Stimulated activated CD4-positive, alpha-beta T cell treated with anti-CD3 and anti-CD28 coated beads, Interleukin-15, amount 100 ng/mL, for 24 hours (primary cell): Measurements from ENCODE around the gene ESRRG.

Experiments used
- DNase-seq: peaks from one replicate; pipeline ENCODE4 v3.0.0-alpha.2; 2020

Gene ESRRG

DNA sequence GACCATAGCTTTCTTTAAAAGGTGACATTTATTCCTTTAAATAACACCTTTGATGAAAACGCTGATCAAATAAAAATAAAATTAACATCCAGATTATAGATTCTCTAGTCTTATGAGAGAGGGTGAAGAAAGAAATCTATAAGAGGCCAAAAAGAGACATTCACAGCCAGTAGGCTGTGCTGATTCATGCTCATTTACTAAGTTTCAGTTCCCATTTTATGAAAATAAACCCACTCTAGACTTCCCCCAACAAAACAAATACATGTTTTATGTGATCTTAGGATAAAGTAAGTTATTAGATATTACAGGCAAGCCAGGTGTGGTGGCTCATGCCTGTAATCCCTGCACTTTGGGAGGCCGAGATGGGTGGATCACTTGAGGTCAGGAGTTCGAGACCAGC lies 21.1 kb downstream of the ESRRG start:
- no peak for DNase-seq

DNA sequence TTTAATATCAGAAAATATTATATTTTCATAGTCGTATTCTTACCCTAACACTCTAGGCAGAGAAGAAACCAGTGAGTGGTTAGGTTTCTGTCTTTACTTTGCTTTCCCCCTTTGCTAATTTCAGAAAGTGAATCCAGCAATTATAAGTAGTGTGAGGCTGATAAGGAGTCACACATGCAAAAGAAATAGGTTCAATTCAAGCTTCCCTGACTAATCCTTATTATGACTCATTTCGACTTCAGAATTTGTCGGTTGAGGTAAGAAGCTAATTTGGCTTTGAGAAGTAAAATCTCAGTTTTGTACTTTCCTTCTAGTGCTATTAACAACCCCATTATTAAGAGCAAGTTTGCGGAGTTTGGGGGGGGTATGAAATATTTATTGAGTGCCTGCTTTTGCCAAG lies 22.4 kb downstream of the ESRRG start:
- no peak for DNase-seq

DNA sequence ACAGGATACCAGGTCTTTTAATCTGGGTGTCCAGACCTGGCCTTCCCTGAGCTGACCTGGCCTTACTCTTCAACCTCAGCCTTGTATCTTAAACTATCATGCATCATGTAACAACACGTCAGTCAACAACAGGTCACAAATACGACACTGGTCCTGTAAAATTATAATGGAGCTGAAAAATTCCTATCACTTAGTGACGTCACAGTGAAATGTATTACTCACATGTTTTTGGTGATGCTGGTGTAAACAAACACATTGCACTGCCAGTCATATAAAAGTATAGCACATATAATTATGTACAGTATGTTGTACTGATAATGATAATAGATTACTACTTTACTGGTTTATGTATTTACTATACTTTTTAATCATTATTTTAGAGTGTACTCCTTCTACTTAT lies 31.5 kb downstream of the ESRRG start:
- DNase-seq: no peak

DNA sequence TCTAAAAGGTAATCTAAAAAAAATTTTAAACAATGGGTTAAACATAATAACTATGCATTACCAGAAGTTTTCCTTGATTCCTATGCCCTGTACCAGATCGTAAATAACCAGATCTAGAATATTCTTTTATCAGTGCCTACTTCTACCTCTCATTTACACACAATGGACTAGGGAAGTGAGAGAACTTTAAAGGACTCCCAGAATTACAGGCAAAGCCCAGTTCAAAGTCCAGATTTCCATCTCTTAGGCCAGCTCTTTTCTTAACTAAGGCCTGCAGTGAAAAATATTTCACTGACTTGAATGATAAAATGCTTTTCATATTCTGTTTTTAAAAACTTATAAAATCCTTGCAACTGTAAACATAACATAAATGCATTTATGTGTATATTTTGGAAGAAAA lies 32.6 kb downstream of the ESRRG start:
- no peak for DNase-seq

DNA sequence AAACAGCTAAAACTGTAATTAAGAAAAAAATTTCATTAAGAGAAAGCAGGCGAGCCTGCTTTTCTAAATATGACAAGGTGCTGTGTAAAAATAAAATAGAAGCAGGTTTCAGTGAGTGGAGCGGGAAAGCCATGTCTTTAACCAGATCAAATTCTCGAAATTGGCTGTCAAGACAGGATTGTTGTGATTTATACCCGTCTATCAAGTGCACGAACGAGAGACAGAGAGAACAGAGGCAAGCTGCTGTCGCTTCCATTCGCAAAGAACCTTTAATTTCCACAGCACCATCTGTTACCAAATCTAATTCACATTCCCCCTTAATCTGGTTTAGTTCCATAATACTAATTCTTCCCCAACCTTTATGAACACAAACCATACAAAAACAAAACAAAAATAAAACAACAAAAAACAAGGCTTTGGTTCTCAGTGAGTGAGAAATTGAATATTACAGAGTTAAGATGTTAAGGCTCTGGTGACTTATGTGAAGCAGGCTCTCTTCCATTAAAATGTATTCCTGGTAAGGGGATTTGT lies 35.0 kb downstream of the ESRRG start:
- no peak for DNase-seq

DNA sequence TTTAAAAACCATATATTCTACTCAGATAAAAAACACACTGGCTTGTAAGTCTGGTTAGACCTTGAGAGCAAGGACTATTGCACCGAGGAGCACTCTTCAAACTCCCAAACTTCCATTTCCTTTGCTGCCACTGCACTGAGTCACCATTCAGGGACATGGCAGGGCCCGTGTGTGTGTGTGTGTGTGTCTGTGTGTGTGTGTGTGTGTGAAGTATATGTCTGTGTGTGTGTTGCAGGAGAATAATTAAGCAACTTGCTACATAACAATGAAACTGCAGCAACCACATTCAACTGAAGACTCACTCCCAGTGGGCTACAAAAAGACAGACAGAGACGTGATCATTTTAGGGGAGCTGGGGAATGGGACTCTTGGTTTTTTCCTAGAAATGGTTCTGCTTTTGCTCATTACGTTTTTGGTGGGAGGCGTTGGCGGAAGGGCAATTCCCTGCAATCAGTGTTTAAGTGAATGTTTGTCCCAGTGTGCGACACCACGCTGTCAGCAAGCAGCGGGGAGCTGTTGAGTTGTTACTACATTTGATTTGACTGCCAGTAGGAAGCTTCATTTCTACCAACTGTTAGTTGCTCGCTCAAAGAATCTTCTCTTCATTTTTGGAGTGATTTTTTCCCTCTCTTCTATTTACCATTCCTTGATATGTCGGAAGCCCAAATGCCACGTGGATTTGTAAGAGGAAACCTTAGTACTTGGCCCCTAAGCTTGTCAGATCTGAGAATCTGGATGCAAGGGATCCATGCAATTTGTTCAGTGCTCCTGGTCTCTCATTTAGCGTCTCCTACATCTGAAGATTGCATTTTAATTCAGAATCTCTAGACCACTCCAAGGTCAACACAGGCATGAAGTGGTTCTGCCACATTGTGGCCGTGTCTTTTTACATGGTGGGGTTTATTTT lies 36.1 kb downstream of the ESRRG start:
- no peak for DNase-seq

DNA sequence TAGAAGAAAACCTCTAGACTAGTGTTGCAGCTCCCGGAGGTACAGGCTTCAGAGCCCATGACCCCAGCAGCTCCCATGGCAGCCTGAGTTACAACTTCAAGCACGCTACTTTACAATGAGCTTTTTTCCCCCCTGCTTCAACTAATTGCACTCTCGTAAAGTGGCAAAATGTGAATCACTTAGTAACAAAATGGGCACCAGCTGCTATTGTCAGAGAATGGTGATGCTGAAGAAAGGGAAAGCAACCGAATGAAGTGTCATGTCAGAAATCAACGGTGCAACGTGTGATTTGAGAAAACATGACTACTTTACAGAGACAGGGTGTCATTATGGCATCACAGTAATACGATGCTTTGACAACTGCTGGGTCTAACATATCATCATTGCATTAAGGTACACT lies 40.5 kb downstream of the ESRRG start:
- no peak for DNase-seq

DNA sequence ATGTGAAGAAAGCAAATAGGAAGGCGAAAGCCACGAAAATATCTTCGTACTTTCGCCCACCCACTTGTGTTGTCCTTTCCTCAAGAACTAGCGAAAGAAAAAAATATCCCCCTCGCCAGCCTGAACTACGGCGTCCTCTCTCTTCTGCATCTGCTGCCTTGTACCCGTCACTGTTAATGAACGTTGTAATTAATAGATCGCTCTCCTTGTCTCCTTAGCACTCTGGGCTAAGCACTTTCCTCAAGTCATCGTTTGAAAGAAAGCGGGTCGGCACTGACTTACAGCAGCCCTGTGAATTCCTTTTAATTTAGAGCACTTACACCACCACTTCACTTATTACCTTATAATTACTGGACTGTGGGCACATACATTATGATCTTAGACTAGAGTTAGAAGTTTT lies 44.1 kb downstream of the ESRRG start:
- no peak for DNase-seq

DNA sequence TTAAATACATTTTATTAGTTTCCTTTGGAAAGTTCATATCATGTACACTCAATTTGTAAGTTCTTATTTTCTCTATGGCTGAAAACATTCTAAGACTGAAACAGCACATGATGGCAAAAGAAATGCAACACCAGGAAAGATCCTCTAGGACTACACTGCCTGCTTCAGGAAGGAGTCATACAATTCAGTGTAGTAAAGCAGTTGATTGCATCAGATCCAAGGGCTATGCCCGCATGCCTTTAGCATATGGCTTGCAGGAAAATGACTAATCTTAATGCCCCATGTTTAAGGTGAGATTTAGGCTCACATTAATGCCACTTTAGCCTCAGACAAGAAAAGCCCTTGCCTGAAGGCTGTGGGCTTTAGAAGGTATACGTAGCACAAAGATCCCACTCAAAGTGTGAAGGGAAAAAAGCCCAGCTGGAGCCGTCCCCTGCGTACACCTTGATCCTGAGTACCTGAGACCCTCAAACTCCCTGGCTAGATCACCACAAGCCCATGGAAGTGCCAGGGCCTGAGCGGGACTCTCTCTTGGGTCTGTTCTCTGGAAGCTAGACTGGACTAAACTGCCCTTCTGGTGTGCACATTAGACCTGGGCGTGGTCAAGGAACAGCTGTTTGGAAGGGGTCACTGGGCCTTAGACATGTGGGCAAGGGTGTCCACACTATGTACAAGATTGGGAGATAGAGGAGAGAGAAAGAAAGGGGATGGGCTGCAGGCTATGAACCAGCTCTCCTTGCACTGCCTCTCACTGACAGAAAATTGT lies 52.9 kb downstream of the ESRRG start:
- no peak for DNase-seq

DNA sequence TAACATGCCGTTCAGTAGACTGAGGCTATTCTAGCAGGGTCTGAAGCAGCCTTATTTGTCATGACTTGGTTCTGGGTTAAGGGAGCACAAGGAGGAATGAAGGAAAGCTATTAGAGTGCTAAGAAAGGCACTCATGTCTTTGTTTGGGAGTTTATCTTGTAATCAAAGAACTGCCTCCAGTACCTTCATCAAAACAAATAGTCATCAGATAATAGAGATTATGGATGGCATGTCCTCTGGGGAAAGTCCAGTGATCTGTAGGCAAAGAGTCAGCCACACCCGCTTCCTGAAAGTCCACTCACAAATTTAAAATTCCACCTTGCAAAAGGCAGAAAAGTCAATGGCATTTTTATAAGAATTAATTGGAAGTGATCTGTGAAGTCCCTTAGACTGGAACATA lies 56.8 kb downstream of the ESRRG start:
- DNase-seq: no peak

DNA sequence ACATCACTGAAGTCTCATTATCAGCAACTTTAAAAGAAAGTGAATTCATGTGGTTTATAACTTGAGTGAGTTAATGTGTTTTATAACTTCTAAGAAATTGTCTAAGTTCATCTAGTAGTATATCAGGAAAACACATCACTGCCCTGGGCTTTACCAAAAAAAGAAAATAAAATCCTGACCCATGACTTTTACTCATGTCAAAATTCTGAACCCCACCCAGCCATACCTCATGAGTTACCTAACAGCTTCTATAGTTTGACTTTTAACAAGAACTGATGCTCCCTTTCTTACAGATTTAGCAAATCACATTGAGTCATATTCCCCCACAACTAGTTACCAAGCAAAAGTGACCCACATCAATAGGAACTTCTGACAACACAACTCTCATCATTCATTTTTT lies 57.4 kb downstream of the ESRRG start:
- DNase-seq: no peak

DNA sequence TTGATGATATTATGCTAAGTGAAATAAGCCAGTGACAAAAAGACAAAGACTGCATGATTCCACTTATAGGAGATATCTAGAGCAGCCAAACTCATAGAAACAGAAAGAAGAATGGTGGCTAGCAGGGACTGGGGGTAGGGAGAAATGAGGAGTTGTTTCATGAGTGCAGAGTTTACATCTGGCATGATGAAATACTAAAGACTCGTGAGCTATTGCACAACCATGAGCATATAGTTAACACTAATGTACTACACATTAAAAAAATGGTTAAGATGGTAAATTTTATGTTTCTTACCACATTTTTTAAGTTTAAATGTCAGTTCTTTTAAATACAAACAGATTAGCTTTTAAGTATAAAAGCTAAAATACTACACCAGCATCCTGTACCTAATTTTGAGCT lies 57.8 kb downstream of the ESRRG start:
- no peak for DNase-seq

DNA sequence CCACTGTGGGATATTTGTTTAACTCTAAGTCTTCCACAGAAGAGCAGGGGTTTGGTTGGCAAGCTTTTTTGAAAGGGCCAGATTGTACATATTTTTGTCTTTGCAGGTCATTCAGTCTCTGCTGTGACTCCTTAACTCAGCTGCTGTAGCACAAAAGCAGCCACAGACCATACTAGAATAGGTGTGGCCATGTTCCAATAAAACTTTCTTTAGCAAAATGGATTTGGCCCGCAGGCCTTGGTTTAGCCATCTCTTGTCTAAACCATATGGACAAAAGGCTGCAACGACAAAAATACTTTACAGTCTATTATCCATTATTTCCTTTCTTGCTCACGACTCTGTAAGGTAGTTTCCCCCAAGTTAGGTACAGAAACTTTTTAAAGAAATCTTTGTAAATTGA lies 60.5 kb downstream of the ESRRG start:
- DNase-seq: no peak

DNA sequence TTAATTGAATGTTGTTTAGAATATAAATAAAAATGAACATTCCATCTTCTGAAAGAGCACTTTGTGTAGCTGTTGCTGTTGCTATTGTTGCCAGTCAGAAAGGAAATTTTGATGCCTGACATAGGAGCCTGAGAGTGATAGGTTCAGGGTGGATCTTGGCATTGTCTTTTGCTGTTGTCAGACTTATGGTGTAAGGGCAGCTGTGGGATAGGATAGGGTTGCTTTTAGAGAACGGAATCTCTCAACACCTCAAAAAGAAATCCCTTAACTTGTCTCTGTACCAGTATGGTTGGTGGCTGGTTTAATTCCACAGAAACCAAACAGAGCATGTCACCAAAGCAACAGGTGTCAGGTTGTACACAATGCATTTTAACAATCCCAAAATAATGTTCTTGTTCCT lies 62.7 kb downstream of the ESRRG start:
- no peak for DNase-seq

DNA sequence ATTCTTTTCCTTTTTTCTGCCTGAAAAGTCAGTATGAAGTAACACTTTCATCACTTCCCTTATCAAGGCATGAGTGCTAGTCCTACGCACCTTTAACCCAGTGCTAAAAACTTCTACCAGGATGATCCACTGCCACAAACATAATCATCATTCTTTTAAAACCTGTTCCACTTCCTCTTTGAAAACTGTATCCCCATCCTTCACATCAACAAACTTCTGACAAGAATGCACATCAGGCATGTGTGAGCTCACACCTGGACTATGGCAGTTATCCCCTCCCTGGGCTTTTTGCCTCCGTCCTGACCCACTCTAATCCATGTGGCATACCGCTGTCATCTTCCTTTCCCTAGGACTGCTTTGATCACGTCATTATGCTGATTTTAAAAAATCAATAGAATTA lies 70.2 kb downstream of the ESRRG start:
- no peak for DNase-seq

DNA sequence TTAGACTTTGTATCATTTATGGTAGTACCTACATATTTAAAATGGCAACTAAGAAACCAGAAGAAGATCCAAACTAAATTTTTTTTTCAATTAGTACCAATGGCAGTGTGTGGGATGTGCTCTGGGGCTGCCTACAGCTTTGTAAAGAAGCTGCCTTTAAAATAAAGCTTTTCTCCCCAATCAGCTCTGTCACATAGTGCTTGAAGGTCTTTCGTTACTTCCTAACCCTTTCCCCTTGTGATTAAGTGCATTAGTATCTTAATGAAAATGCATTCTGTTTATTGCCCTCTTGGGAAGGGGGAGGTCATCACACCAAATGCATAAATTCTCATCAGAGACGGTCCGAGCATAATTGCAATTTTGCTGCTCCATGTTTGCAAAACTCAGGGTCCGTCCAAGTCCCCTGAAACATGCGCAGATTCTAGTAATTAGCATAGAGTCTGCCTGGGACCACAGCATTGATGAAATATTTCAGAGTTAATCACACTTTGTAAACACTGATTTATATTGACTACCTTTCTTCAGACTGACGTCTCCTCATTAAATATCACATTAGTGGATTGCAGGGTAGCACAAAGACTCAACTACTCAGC lies 71.3 kb downstream of the ESRRG start:
- DNase-seq: no peak

DNA sequence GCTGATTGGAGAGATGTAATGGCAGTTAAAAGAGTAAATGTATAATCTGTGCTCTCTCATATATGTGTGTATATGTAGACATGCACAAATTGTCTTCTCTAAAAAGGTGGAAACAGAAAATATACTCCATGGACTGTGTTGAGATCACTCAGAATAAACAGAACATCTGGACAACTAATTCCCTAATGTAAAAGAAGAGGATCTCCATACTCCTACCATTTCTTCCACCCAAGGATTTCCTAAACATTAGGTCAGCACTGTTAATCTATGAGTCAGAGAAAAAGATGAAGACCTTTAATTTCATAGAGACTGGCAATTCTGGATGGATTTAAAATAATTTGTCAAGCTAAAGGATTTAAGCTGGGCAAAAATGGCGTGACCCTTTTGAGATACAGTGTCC lies 80.1 kb downstream of the ESRRG start:
- no peak for DNase-seq

DNA sequence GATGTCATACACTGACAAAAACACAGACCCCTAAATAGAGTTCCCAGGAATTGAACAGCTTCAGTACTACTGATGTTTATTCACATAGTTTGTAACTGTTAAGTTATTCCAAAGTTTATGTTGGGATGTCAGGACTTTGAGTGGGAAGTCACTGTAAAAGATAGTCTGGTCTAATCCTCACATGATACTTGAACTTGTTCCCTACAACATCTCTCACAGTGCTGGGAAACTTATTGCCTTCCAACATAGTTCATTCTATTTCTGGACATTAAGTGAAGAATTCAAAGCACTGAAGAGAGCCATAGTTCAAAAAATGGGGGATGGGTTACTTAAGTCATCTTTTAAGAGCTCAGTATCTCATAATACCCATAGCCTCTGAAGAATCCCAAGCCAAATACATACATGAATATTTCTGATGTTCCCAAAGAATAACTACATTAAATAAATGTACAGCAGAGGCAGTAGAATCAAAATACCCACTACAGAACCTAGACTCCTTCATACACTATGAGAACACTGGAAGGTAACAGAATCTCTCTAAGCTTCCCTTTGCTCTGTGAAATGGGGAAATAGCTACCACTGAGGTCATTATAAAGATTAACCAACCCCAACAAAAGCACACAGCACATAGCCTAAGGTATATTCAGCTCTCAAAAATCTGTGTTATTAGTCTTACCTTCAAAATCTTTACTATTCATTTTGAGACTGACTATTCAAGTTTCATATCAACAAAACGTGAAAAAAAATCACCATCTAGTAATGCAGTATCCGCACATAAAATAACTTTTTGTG lies 81.4 kb downstream of the ESRRG start:
- DNase-seq: no peak

DNA sequence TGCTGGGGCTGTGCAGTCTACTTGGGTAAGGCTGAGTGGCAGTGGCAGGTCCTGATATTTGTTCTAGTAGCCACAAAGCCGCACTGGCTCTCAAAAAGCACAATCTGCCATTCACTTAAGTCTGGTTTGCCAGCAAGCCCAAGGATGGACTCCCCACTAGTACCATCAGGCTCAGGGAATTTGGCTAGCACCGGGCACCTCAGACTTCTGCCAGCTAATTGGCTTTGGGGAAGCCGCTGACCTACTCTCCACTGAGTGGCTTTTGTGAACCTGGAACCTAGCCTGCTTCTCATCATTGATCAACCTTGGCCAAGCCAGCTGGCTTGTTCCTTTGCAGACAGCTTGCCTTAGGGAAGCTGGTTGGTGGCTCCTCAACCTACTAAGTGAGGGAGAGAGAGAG lies 83.1 kb downstream of the ESRRG start:
- DNase-seq: no peak

DNA sequence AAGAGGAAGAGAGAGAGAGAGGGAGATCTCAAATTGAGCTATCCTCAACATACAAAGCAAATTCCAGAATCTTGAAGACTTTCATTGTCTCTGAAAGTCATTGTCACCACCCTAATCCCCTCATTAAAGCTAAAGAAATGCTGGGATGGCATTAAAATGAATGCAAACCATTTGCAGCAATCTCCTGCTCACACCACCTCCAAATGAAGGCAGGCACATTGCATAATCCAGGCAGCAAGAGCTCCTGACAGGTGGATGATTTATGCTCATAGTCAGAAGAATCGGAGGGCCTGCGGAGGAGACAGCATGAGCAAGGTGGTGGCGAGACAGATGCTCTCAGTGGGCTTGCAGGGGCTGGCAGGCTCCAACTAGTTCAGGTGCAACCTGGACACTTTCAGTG lies 90.2 kb downstream of the ESRRG start:
- no peak for DNase-seq

DNA sequence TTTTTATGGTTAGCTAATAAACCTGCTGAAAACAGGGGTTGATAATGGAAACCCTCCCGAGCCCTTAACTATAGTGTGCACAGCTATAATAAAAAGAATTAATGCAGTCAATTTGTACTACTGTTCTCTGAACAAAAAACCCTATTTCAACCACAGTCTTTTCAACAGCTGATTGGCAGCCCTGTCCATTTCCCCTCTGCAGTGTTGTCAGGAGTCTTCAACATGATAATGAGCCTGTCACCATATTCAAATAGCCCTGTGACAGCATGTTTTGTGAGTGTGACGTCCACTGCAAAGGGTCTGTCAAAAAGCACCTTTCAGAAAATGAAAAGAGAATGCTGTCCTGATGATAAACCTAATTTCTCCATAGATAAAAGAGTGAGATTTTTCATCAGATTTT lies 92.7 kb downstream of the ESRRG start:
- DNase-seq: no peak

DNA sequence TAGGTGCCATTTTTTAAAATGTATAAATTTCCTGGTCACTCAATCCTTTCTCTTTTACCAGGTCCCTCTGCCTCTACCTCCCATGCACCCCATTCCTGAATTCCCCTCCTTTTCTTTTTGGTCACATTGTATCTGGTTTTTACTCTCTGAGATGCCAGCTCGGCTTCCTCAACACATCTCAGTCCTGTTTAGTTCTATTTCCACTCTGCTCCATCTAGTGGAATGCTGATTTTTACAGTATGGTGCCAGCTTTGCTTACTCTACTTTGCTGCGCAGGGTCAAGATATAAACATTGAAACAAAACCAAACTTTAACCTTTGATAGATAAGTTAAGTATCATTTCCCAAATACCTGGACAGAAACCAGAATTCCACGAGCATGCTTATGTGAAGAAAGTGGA lies 96.0 kb downstream of the ESRRG start:
- no peak for DNase-seq
